ENCODE data around the gene SMG6. TPM values are rescaled to one million over a fixed set of nuclear protein-coding genes. Genes with fewer than 3 reads are reported as not detected.

Gene SMG6
- total and polyA plus RNA-seq, 2 of the 8 experiments (the other 6 are each of a cell fraction or from before 2014, with no cell fraction given): 18.5 to 25.2 TPM

DNA sequence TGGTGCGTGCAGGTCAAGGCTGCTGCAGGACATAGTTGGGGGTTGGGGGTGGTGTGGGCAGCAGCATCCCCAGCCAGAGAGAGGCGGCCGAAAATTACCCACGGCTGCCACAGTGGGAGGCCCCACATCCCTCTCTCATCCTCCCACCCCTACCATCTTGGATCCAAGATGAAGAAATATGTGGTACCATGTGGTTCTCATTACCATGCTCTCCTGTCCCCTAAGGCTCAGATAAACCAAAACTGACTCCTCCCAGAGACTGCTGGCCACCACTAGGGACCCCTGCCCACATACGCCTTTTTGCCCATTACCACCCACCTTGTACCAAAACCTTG, 128.3 kb downstream of the SMG6 start (continued):
- TF ChIP-seq, protein P1, sequence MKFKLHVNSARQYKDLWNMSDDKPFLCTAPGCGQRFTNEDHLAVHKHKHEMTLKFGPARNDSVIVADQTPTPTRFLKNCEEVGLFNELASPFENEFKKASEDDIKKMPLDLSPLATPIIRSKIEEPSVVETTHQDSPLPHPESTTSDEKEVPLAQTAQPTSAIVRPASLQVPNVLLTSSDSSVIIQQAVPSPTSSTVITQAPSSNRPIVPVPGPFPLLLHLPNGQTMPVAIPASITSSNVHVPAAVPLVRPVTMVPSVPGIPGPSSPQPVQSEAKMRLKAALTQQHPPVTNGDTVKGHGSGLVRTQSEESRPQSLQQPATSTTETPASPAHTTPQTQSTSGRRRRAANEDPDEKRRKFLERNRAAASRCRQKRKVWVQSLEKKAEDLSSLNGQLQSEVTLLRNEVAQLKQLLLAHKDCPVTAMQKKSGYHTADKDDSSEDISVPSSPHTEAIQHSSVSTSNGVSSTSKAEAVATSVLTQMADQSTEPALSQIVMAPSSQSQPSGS (IDR thresholded peaks at IDR 0.05; ENCODE audit: low read length): no peak
- TF ChIP-seq HDAC2 (IDR thresholded peaks at IDR 0.05; ENCODE audit: borderline replicate concordance in 1 of 2, low read depth in 2 of 2, low read length in 2 of 2): no peak
- TF ChIP-seq JUND (IDR thresholded peaks at IDR 0.05; ENCODE audit: low read length): no peak
- TF ChIP-seq ZNF274 (IDR thresholded peaks at IDR 0.05; ENCODE audit: borderline replicate concordance, extremely low read depth, low read length): no peak
- no peak for TF ChIP-seq ASH2L (IDR thresholded peaks at IDR 0.05; ENCODE audit: low read length)
- no peak for TF ChIP-seq JUN (IDR thresholded peaks at IDR 0.05; ENCODE audit: low read depth, low read length)
